PFSK-1 (cell line): ENCODE measurements around the gene TMEM212.

Source experiments
- FOXP2 ChIP-seq: optimal IDR thresholded peaks from 2 replicates; pipeline ENCODE3; 2011; ENCODE audit warnings: borderline replicate concordance, control low read depth, inconsistent platforms; ENCODE audit not compliant: insufficient read depth; ENCODE audit errors: extremely low read length, extremely low read depth
- POLR2AphosphoS5 ChIP-seq: IDR thresholded peaks from 2 replicates; pipeline ENCODE4 v1.6.1; 2012; ENCODE audit warnings: low read depth, mild to moderate bottlenecking, control low read depth, low read length, moderate library complexity
- TF ChIP-seq, protein P1 (sequence below), 2 experiments: IDR thresholded peaks; 2 replicates each; pipeline versions ENCODE4 v1.6.1 to v1.8.0; 2011 to 2012; ENCODE audit warnings: low read depth in 2 of 2, low read length in 2 of 2, control low read depth in 1 of 2, inconsistent platforms in 1 of 2, mild to moderate bottlenecking in 1 of 2, moderate library complexity in 1 of 2; ENCODE audit not compliant: insufficient read depth in 1 of 2

DNA sequence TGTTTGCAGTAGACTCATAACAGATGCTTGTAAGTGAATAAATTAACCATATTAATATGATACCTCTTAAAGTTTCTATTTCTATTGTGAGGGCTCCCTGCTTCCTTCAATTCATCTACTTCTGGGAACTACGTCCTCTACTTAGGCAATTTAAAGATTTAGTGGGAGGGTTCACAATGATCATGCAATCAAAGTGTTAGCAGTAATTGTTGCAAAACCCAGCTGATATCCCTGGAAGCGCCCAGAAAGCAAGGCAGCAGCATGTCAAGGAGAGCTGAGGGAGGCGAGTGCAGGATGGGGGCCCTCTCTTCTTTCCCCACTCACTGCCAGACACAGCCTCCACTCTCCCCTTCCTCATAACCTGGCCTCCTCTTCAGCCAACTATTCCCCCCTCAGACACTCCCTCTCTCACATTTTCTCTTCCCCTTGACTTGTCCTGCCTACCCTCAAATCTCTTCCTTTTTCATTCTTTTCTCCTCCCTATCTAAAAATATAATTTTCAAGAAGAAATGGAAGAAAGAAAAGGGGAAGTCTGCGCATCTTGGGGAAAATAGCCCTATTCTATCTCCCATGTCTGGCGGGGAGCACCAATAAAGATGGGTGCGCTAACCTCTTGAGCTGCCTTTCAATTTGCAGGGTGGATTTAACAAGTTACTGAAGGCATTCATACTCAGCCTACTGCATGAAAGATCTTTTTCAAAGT, 6.6 kb downstream of the TMEM212 start:
- TF ChIP-seq, protein P1, sequence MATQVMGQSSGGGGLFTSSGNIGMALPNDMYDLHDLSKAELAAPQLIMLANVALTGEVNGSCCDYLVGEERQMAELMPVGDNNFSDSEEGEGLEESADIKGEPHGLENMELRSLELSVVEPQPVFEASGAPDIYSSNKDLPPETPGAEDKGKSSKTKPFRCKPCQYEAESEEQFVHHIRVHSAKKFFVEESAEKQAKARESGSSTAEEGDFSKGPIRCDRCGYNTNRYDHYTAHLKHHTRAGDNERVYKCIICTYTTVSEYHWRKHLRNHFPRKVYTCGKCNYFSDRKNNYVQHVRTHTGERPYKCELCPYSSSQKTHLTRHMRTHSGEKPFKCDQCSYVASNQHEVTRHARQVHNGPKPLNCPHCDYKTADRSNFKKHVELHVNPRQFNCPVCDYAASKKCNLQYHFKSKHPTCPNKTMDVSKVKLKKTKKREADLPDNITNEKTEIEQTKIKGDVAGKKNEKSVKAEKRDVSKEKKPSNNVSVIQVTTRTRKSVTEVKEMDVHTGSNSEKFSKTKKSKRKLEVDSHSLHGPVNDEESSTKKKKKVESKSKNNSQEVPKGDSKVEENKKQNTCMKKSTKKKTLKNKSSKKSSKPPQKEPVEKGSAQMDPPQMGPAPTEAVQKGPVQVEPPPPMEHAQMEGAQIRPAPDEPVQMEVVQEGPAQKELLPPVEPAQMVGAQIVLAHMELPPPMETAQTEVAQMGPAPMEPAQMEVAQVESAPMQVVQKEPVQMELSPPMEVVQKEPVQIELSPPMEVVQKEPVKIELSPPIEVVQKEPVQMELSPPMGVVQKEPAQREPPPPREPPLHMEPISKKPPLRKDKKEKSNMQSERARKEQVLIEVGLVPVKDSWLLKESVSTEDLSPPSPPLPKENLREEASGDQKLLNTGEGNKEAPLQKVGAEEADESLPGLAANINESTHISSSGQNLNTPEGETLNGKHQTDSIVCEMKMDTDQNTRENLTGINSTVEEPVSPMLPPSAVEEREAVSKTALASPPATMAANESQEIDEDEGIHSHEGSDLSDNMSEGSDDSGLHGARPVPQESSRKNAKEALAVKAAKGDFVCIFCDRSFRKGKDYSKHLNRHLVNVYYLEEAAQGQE (IDR thresholded peaks at IDR 0.05; ENCODE audit: insufficient read depth in 1 of 2, low read depth in 2 of 2, low read length in 2 of 2), result no peak
- TF ChIP-seq FOXP2 (no peak), POLR2AphosphoS5 (no peak)
